H7 (cell line): Measurements from ENCODE around the gene RNU7-1. TPM values are rescaled to one million over a fixed set of nuclear protein-coding genes. Genes with fewer than 3 reads are reported as not detected.

Source experiments
- total RNA-seq: library from RNA; depleted of rRNA; stranded (reverse); fragments of >200 nt; shearing (Covaris generic); gene quantifications from 2 replicates; pipeline ENCODE4 v1.2.3, GENCODE V29; 2014; rRNA removed

Gene RNU7-1
- total RNA-seq, 1 experiment from 2014 or later = not detected

Other genes starting within 250 kb of the RNU7-1 start
- gene PIANP, start 243.0 kb upstream of the RNU7-1 start, total RNA-seq = 0.42 and 1.4 TPM in 2 replicates
- gene COPS7A, start 219.8 kb upstream of the RNU7-1 start, total RNA-seq = 72.1 and 77.6 TPM in 2 replicates
- gene MLF2, start 190.7 kb upstream of the RNU7-1 start, total RNA-seq = 293 and 322 TPM in 2 replicates
- 237 and 270 TPM in 2 replicates for gene PTMS, start 177.5 kb upstream of the RNU7-1 start, total RNA-seq
- gene LAG3, start 171.3 kb upstream of the RNU7-1 start, total RNA-seq = 0.35 and 2.0 TPM in 2 replicates
- 0.66 and 0.81 TPM in 2 replicates for gene CD4, start 154.3 kb upstream of the RNU7-1 start, total RNA-seq
- gene GPR162, start 122.0 kb upstream of the RNU7-1 start, total RNA-seq = 5.4 and 7.0 TPM in 2 replicates
- 38.0 and 46.9 TPM in 2 replicates for gene P3H3, start 115.4 kb upstream of the RNU7-1 start, total RNA-seq
- gene GNB3, start 102.9 kb upstream of the RNU7-1 start, total RNA-seq = 1.5 and 5.5 TPM in 2 replicates
- gene CDCA3, start 92.5 kb upstream of the RNU7-1 start, total RNA-seq = 85.6 and 115 TPM in 2 replicates
- gene USP5, start 91.7 kb upstream of the RNU7-1 start, total RNA-seq = 103 and 112 TPM in 2 replicates
- gene TPI1, start 76.3 kb upstream of the RNU7-1 start, total RNA-seq = 1,353 and 1,607 TPM in 2 replicates
- gene SPSB2, start 70.5 kb upstream of the RNU7-1 start, total RNA-seq = 28.7 and 29.4 TPM in 2 replicates
- gene LRRC23, start 39.0 kb upstream of the RNU7-1 start, total RNA-seq = 4.6 and 5.7 TPM in 2 replicates
- 47.4 and 59.0 TPM in 2 replicates for gene ENO2, start 29.2 kb upstream of the RNU7-1 start, total RNA-seq
- gene ATN1, start 15.9 kb upstream of the RNU7-1 start, total RNA-seq = 11.4 and 13.4 TPM in 2 replicates
- gene C12orf57, start 206 bp downstream of the RNU7-1 start, total RNA-seq = 136 and 153 TPM in 2 replicates
- 25.0 and 34.3 TPM in 2 replicates for gene PTPN6, start 7.5 kb downstream of the RNU7-1 start, total RNA-seq
- gene PHB2, start 26.8 kb downstream of the RNU7-1 start, total RNA-seq = 482 and 560 TPM in 2 replicates
- 56.6 and 59.5 TPM in 2 replicates for gene EMG1, start 27.1 kb downstream of the RNU7-1 start, total RNA-seq
- gene LPCAT3, start 74.7 kb downstream of the RNU7-1 start, total RNA-seq = 14.4 and 16.9 TPM in 2 replicates
- 4.4 and 4.8 TPM in 2 replicates for gene C1S, start 116.9 kb downstream of the RNU7-1 start, total RNA-seq
- gene C1R, start 148.6 kb downstream of the RNU7-1 start, total RNA-seq = 1.1 and 8.2 TPM in 2 replicates
- gene C1RL, start 165.4 kb downstream of the RNU7-1 start, total RNA-seq = 16.3 and 18.2 TPM in 2 replicates
- 1.9 and 2.6 TPM in 2 replicates for gene RBP5, start 185.1 kb downstream of the RNU7-1 start, total RNA-seq
- 11.0 and 20.3 TPM in 2 replicates for gene CLSTN3, start 186.6 kb downstream of the RNU7-1 start, total RNA-seq
- gene PEX5, start 245.9 kb downstream of the RNU7-1 start, total RNA-seq = 26.4 and 45.9 TPM in 2 replicates